Astrocyte (in vitro differentiated cells and primary cell): ENCODE measurements around the gene BOLA1. TPM values are rescaled to one million over a fixed set of nuclear protein-coding genes. Genes with fewer than 3 reads are reported as not detected.
A peak's percentile ranks its signal among the peaks of the same experiment; 100 is the strongest.
"Not testable (repeated sequence)": the region's sequence is repeated elsewhere in the genome, so short reads cannot be mapped to it uniquely, and the experiment has no call there.

ENCODE experiments used
- DNase-seq: peaks from one replicate; pipeline ENCODE4 v3.0.0-alpha.2; 2010; ENCODE audit warnings: low read depth
- FAIRE-seq: peaks from 2 replicates; lab custom pipeline; 2011; peaks lifted over from hg19 to GRCh38; lab: Jason Lieb, UNC
- H2AFZ ChIP-seq: 2 replicates; pipeline ENCODE4 v1.6.0; 2012; ENCODE audit warnings: low read depth, low read length, inconsistent platforms
- H3K27ac ChIP-seq: 2 replicates; pipeline ENCODE4 v1.5.1; 2011; ENCODE audit warnings: low read depth, low read length, inconsistent platforms
- H3K27me3 ChIP-seq: 2 replicates; pipeline ENCODE4 v1.6.0; 2011; ENCODE audit warnings: low read length, inconsistent platforms; ENCODE audit not compliant: insufficient read depth
- H3K36me3 ChIP-seq: 2 replicates; pipeline ENCODE4 v1.5.1; 2011; ENCODE audit warnings: low read length, inconsistent platforms; ENCODE audit not compliant: insufficient read depth
- H3K4me1 ChIP-seq: 2 replicates; pipeline ENCODE4 v1.5.1; 2011; ENCODE audit warnings: low read length, inconsistent platforms; ENCODE audit not compliant: insufficient read depth
- H3K4me2 ChIP-seq: 2 replicates; pipeline ENCODE4 v1.6.0; 2012; ENCODE audit warnings: low read length, inconsistent platforms
- H3K4me3 ChIP-seq: 2 replicates; pipeline ENCODE4 v1.5.1; 2011; ENCODE audit warnings: low read depth, mild to moderate bottlenecking, low read length, inconsistent platforms; ENCODE audit not compliant: insufficient read depth
- H3K79me2 ChIP-seq: 2 replicates; pipeline ENCODE4 v1.6.0; 2012; ENCODE audit warnings: mild to moderate bottlenecking, low read length, inconsistent platforms; ENCODE audit not compliant: insufficient read depth
- H3K9ac ChIP-seq: 2 replicates; pipeline ENCODE4 v1.6.0; 2012; ENCODE audit warnings: mild to moderate bottlenecking, low read length, inconsistent platforms
- H3K9me3 ChIP-seq: 2 replicates; pipeline ENCODE4 v1.5.1; 2012; ENCODE audit warnings: low read depth, mild to moderate bottlenecking, low read length, inconsistent platforms; ENCODE audit not compliant: insufficient read depth
- H4K20me1 ChIP-seq: 2 replicates; pipeline ENCODE4 v1.6.0; 2012; ENCODE audit warnings: low read length, inconsistent platforms; ENCODE audit not compliant: insufficient read depth
- H3K27ac Mint-ChIP-seq: one replicate; pipeline ENCODE4 v1.8.0; 2021; ENCODE audit warnings: mild to moderate bottlenecking, mixed read lengths; ENCODE audit not compliant: unreplicated experiment
- H3K27me3 Mint-ChIP-seq: one replicate; pipeline ENCODE4 v1.8.0; 2021; ENCODE audit warnings: low read depth, mixed read lengths; ENCODE audit not compliant: unreplicated experiment
- H3K36me3 Mint-ChIP-seq: one replicate; pipeline ENCODE4 v1.8.0; 2021; ENCODE audit warnings: low read depth, mixed read lengths; ENCODE audit not compliant: unreplicated experiment
- H3K4me1 Mint-ChIP-seq: one replicate; pipeline ENCODE4 v1.8.0; 2021; ENCODE audit warnings: low read depth, mixed read lengths; ENCODE audit not compliant: unreplicated experiment
- H3K4me3 Mint-ChIP-seq: one replicate; pipeline ENCODE4 v1.8.0; 2021; ENCODE audit warnings: mild to moderate bottlenecking, moderate library complexity, mixed read lengths; ENCODE audit not compliant: unreplicated experiment
- H3K9me3 Mint-ChIP-seq: one replicate; pipeline ENCODE4 v1.8.0; 2021; ENCODE audit warnings: mild to moderate bottlenecking, mixed read lengths; ENCODE audit not compliant: unreplicated experiment
- EZH2 ChIP-seq: IDR thresholded peaks from 2 replicates; pipeline ENCODE4 v1.6.1; 2012; ENCODE audit warnings: mild to moderate bottlenecking, low read length, inconsistent platforms; ENCODE audit not compliant: insufficient read depth
- total RNA-seq: library from RNA; stranded (reverse); gene quantifications from 2 replicates; pipeline ENCODE4 v1.2.1, GENCODE V29; 2021
- TF ChIP-seq, protein P1 (sequence below): IDR thresholded peaks from 2 replicates; pipeline ENCODE4 v1.5.1; 2011; ENCODE audit warnings: low read depth, mild to moderate bottlenecking, inconsistent platforms, low read length, moderate library complexity; ENCODE audit not compliant: insufficient read depth

Gene BOLA1
- total RNA-seq, 1 donor from 2014 or later = 6.1 TPM

DNA sequence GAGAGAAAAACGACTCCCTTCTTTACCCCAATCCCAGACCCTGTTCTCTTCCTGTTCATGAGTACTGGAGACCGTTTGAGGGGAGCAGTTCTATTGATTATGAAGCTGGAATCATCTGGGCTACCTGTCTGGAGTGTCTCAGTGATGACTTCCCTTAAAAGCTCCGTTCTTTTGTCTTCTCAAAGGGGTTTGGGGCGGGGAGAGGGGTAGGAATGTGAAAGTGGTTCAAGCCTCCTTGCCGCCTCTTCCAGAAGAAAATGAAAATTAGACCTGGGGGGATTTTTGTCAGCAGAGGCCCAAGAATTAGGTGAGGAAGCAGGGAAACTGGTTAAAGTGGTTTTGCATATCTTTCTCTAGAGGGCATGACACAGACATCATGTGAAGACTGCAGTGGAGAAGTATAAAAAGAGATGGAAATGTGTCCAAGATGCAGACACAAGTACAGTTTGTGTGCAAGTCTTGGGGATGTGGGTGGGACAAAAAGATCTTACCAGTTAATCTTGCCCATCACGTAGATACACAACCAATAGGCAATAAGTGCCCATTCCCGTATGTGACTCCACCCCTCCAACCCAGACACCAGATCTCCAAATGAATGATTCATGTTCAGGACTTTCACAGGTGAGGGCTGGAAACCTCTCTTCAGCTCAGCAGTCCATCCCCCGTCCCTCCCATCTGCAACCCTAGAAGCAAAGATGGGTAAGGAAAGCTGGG lies 37.8 kb downstream of the BOLA1 start:
- H3K4me2 ChIP-seq = peak overlapping the region; percentile 100
- H3K9me3 Mint-ChIP-seq = peaks cover 3% of the 10 kb centered on the region
- peak overlapping the region; percentile 82 for H2AFZ ChIP-seq
- no peaks in the 10 kb centered on the region for H4K20me1 ChIP-seq
- H3K27me3 ChIP-seq = no peaks in the 10 kb centered on the region
- DNase-seq (peak; percentile 75), FAIRE-seq (no peak)
- H3K4me1 Mint-ChIP-seq = peaks cover 39% of the 10 kb centered on the region
- peaks cover 9% of the 10 kb centered on the region for H3K36me3 Mint-ChIP-seq
- H3K9ac ChIP-seq = peak overlapping the region; percentile 88
- TF ChIP-seq, protein P1, sequence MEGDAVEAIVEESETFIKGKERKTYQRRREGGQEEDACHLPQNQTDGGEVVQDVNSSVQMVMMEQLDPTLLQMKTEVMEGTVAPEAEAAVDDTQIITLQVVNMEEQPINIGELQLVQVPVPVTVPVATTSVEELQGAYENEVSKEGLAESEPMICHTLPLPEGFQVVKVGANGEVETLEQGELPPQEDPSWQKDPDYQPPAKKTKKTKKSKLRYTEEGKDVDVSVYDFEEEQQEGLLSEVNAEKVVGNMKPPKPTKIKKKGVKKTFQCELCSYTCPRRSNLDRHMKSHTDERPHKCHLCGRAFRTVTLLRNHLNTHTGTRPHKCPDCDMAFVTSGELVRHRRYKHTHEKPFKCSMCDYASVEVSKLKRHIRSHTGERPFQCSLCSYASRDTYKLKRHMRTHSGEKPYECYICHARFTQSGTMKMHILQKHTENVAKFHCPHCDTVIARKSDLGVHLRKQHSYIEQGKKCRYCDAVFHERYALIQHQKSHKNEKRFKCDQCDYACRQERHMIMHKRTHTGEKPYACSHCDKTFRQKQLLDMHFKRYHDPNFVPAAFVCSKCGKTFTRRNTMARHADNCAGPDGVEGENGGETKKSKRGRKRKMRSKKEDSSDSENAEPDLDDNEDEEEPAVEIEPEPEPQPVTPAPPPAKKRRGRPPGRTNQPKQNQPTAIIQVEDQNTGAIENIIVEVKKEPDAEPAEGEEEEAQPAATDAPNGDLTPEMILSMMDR = no peak
- TF ChIP-seq EZH2 = no peak
- H3K9me3 ChIP-seq = no peaks in the 10 kb centered on the region
- H3K79me2 ChIP-seq = peaks cover 10% of the 10 kb centered on the region
- H3K27me3 Mint-ChIP-seq = no peaks in the 10 kb centered on the region
- peak overlapping the region; percentile 35 for H3K27ac ChIP-seq
- H3K4me1 ChIP-seq = peaks cover 34% of the 10 kb centered on the region
- H3K36me3 ChIP-seq = peaks cover 3% of the 10 kb centered on the region
- peak overlapping the region; percentile 86 for H3K4me3 ChIP-seq
- H3K27ac Mint-ChIP-seq = peak overlapping the region; percentile 48
- peak overlapping the region; percentile 74 for H3K4me3 Mint-ChIP-seq

DNA sequence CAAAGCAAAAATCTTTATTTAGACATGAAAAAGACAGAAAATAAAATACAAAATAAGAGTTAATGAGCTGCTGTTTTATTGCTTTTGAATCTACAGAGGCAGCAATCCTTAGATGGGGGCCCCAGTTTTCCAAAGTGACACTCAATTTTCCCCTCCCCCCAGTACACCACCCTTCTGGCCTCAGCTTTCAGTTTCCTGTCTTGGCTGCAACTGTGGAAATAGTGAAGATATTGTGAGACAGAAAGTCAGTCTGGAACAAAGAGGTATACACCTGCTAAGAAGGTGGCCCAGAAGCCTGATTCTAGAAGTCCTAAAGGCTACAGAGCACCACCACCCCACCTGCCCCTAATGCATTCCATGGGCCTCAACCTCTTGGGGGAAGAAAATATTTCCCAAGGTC lies 38.4 kb downstream of the BOLA1 start:
- Mint-ChIP-seq H3K27ac (peak overlapping the region; percentile 36), H3K4me1 (peaks cover 39% of the 10 kb centered on the region), H3K27me3 (no peaks in the 10 kb centered on the region), H3K4me3 (no peak overlapping the region), H3K9me3 (peaks cover 3% of the 10 kb centered on the region), H3K36me3 (peaks cover 6% of the 10 kb centered on the region)
- Histone ChIP-seq H3K27ac (peak overlapping the region; percentile 35), H3K27me3 (no peaks in the 10 kb centered on the region), H2AFZ (no peak overlapping the region), H3K4me3 (no peak overlapping the region), H3K79me2 (peaks cover 10% of the 10 kb centered on the region), H3K9ac (no peak overlapping the region), H3K4me2 (peak overlapping the region; percentile 100), H3K36me3 (peaks cover 3% of the 10 kb centered on the region), H3K4me1 (peaks cover 34% of the 10 kb centered on the region), H4K20me1 (no peaks in the 10 kb centered on the region), H3K9me3 (no peaks in the 10 kb centered on the region)
- no peak for TF ChIP-seq EZH2
- TF ChIP-seq, protein P1 = no peak
- no peak for DNase-seq
- no peak for FAIRE-seq

DNA sequence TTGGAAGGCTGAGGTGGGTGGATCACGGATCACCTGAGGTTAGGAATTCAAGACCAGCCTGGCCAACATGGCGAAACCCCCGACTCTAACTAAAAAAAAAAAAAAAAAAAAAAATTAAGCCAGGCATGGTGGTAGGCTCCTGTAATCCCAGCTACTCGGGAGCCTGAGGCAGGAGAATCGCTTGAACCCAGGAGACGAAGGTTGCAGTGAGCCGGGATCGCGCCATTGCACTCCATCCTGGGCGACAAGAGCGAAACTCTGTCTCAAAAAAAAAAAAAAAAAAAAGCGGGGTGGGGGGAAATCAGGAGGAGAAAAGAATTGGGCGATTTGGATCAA lies 39.3 kb downstream of the BOLA1 start:
- not testable (repeated sequence) for H3K27me3 ChIP-seq, H3K36me3 Mint-ChIP-seq, H3K9me3 ChIP-seq, H2AFZ ChIP-seq, H3K9ac ChIP-seq, FAIRE-seq, H4K20me1 ChIP-seq, H3K36me3 ChIP-seq, DNase-seq, H3K9me3 Mint-ChIP-seq, H3K27me3 Mint-ChIP-seq
- Histone ChIP-seq H3K27ac (peak overlapping the region; percentile 65), H3K79me2 (peaks cover 10% of the 10 kb centered on the region), H3K4me3 (peak overlapping the region; percentile 20), H3K4me2 (peak overlapping the region; percentile 85), H3K4me1 (peaks cover 34% of the 10 kb centered on the region)
- Mint-ChIP-seq H3K4me1 (peaks cover 39% of the 10 kb centered on the region), H3K27ac (peak overlapping the region; percentile 70), H3K4me3 (peak overlapping the region; percentile 62)
